Measurements from ENCODE around the gene SLC35F1.
"Not testable (repeated sequence)": the region's sequence is repeated elsewhere in the genome, so short reads cannot be mapped to it uniquely, and the experiment has no call there.

SLC35F1 gene

GRCh38 chr6:117928833-117929232 lies 21.8 kb downstream of the SLC35F1 start:
- no peak for DNase-seq

- no peak for DNase-seq
These were observed 22.4 kb downstream of the SLC35F1 start for GRCh38 chr6:117929501-117929900.

- DNase-seq, result no peak
These were observed 23.6 kb downstream of the SLC35F1 start for GRCh38 chr6:117930645-117931044.

GRCh38 chr6:117932001-117932400 lies 24.9 kb downstream of the SLC35F1 start:
- DNase-seq, result no peak

DNA sequence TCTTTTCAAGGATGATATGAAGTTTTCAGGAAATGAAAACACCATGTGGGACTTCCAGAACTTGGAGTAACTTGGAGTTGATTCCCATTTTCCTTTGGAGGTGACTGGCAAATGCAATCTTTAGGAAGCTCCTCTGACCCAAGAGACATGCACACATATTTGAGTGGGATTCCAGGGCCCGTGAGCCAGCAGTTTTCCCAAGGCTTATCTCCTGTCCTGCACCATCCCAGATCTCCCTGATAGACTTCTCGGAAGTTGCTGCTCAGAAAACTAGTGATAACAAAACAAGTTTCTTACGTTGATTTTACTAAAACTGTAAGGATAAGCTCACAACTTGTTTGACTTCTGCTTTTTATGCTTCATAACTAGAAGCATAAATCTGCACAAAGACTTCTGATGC lies 25.6 kb downstream of the SLC35F1 start:
- no peak for DNase-seq

GRCh38 chr6:117933471-117933870 lies 26.4 kb downstream of the SLC35F1 start:
- no peak for DNase-seq

- no peak for DNase-seq
These were observed 31.4 kb downstream of the SLC35F1 start for GRCh38 chr6:117938311-117938995.

DNA sequence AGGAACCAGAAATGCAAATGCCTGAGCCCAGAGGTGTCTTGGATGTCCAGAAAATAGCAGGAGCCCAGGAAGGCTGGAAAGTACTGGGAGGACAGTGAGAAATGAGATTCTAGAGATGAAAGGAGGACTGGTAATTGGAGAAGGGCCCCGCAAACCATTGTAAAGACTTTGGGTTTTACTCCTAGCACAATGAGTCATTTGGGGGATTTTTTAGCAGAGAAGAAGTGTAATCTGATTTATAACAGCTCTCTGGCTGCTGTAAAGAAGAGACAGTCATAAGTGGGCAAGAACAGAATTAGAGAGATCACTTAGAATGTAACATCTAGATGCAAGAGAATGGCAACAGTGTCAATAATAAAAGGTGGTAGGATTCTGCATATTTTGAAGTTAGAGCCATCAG lies 40.2 kb downstream of the SLC35F1 start:
- no peak for DNase-seq

DNA sequence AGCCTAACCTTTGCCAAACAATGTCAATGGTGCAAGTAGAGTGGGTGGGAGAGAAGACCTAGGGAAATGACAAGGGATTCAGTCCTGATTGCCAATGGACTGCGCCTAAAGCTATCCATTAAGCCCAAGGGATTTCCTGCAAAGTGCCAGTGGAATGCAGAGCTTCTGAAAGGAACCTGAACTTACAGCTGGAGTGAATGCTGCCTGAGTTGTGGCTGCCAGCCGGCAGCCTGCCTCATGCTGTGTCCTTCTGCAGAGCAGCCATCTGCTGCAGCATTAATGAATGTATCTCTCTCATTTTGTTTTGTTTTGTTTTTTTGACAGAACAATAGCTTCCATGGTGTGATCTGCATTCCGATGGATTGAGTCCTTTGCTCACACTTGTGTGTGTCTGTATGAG lies 44.7 kb downstream of the SLC35F1 start:
- DNase-seq, result peak; percentile 34

DNA sequence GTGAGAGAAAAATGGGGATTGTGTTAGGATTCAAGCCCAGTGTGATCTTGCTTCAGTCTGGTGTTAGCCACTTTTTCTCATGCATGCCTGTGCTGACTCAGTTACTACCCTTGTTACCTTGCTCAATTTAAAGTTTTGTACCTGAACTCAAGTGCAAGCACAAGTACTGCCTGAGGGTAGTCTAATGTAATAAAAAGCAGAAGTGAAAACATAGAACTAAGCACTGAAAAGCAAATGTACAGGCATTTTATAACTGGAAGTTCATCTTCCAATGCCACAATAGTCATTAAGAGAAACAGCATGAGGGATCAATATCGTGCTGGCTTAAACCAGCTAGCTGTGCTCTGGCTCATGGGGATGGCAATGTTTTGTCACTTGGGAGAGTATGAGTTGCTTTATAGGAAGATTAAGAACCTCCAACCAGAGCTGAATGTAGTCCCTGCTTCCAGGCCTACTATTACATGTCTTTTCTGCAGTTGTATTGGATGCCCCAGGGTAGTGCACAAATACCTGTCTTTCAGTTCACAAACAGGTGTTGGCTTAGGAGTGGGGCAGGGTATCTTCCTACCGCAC lies 48.7 kb downstream of the SLC35F1 start:
- no peak for DNase-seq

DNA sequence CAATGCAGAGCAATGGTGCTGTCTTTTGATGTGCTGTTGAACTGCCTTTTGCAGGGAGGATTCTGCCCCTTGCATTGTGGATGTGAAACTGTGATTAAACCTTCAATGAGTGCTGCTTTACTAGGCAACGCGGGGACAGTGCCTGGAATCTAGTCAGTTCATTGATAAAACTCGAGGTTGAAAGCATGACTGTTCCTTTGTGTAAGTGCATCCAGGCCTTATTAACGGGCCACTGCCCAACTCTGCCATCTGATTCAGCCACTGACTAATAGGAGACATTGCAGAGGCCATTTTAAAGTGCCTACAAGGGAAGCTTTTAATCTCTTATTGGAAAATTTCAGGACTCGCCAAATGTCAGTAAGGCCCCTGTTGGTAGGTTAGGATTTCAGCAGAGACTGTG lies 49.3 kb downstream of the SLC35F1 start:
- DNase-seq, result no peak

GRCh38 chr6:117958536-117958935 lies 51.5 kb downstream of the SLC35F1 start:
- DNase-seq, result no peak

- no peak for DNase-seq
These were observed 53.8 kb downstream of the SLC35F1 start for GRCh38 chr6:117960877-117961276.

- DNase-seq, result no peak
These were observed 54.2 kb downstream of the SLC35F1 start for GRCh38 chr6:117961301-117961700.

DNA sequence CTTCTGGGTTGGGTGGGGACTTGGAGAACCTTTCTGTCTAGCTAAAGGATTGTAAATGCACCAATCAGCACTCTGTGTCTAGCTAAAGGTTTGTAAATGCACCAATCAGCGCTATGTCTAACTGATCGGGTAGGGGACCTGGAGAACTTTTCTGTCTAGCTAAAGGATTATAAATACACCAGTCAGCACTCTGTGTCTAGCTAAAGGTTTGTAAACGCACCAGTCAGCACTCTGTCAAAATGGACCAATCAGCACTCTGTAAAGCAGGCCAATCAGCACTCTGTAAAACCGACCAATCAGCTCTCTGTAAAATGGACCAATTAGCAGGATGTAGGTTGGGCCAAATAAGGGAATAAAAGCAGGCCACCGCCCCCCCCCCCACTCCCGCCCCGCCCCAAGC lies 58.7 kb downstream of the SLC35F1 start:
- DNase-seq, result not testable (repeated sequence)

GRCh38 chr6:117971637-117972036 lies 64.6 kb downstream of the SLC35F1 start:
- DNase-seq, result no peak

DNA sequence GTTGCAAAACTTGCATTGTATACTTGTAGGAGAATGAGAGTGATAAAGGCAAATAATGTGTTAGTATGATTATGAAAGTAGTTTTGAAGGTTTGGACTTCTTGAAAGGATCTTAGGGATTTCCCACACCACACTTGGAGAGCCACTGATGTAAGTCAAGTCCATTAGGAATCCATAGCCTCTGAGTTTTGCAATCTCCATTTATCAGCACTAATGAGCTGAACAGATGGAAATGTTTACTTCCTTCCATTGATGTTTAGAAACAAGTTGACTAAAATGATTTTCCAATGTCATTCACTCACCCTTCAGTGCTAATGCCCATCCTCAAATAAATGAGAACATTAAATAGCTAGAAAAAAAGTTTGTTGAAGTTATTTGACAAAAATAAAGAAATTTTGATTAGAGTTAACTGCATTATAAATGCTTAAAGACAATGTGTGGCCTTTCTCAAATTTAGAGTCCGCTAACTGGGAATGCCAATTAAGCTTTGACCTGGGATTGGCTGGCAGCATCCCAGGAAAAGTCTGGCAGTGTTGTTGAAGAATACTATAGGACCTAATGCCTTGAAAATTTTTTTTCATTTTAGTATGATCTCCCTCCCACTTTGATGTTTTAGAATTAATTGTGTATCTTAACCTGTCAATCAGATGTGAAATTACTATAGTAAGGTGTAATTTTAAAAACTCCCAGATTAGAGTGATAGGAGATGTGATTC lies 68.0 kb downstream of the SLC35F1 start:
- DNase-seq, result no peak

- peak; percentile 5 for DNase-seq
These were observed 69.1 kb downstream of the SLC35F1 start for GRCh38 chr6:117976030-117976651.

DNA sequence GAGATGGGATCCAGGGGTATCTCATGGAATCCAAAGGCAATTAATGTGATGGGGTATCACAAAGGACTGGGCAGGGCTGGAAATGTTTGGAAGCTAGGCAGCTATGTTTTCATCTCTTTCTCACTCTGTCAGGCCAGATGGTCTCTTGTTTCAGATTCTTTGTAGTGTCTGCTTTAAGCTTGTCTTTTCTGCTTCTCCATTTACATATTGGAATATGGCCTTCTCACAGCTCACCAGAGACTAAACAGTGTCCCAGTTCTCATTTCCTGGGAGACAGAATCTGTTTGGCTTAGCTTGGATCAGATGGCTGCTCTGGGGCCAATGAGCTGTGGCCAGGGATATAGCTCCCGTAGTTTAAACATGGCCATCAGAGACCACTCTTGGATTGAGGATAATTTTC lies 78.9 kb downstream of the SLC35F1 start:
- peak; percentile 71 for DNase-seq

- DNase-seq, result no peak
These were observed 79.3 kb downstream of the SLC35F1 start for GRCh38 chr6:117986396-117986795.

- DNase-seq, result no peak
These were observed 82.0 kb downstream of the SLC35F1 start for GRCh38 chr6:117989086-117989485.

- no peak for DNase-seq
These were observed 83.1 kb downstream of the SLC35F1 start for GRCh38 chr6:117990151-117990550.

DNA sequence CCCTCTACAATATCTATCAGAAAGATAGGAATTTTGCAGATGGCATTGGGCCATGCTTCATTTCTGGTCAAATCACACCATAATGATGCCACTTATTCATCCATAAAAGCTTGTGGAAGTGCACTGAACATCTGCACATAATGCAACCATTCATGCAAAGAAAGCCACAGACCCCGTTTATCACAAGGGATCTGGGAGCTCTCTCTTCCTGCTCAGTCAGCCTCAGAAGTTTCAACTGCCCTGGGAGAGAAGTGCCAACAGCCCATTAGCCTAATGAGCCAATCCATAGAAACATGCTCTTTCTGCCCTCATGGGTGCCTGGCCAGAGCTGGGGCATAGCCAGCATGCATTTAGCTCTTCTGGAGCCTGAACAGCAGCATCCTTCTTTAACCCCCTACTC lies 85.8 kb downstream of the SLC35F1 start:
- peak; percentile 70 for DNase-seq

- no peak for DNase-seq
These were observed 105.9 kb downstream of the SLC35F1 start for GRCh38 chr6:118012944-118013343.

All from NCI-H524 treated with DMSO at 0.1 percent for 48 hours (cell line).